ENCODE measurements around the gene RAPGEF1.

The RAPGEF1 gene

GRCh38 chr9:131676431-131676972, 63.4 kb downstream of the RAPGEF1 start:
- Histone ChIP-seq H3K27ac (replicated peaks) (no peak overlapping the region), H3K4me3 (replicated peaks; ENCODE audit: insufficient read depth, low read length) (no peak overlapping the region), H3K27me3 (ENCODE audit: insufficient read depth, poor library complexity, severe bottlenecking) (no peaks in the 10 kb centered on the region)
- no peak for DNase-seq (ENCODE audit: low read depth in 1 of 2, low spot score in 1 of 2)
- TF ChIP-seq, protein P1, sequence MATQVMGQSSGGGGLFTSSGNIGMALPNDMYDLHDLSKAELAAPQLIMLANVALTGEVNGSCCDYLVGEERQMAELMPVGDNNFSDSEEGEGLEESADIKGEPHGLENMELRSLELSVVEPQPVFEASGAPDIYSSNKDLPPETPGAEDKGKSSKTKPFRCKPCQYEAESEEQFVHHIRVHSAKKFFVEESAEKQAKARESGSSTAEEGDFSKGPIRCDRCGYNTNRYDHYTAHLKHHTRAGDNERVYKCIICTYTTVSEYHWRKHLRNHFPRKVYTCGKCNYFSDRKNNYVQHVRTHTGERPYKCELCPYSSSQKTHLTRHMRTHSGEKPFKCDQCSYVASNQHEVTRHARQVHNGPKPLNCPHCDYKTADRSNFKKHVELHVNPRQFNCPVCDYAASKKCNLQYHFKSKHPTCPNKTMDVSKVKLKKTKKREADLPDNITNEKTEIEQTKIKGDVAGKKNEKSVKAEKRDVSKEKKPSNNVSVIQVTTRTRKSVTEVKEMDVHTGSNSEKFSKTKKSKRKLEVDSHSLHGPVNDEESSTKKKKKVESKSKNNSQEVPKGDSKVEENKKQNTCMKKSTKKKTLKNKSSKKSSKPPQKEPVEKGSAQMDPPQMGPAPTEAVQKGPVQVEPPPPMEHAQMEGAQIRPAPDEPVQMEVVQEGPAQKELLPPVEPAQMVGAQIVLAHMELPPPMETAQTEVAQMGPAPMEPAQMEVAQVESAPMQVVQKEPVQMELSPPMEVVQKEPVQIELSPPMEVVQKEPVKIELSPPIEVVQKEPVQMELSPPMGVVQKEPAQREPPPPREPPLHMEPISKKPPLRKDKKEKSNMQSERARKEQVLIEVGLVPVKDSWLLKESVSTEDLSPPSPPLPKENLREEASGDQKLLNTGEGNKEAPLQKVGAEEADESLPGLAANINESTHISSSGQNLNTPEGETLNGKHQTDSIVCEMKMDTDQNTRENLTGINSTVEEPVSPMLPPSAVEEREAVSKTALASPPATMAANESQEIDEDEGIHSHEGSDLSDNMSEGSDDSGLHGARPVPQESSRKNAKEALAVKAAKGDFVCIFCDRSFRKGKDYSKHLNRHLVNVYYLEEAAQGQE (IDR thresholded peaks at IDR 0.05; ENCODE audit: insufficient replicate concordance, low read depth), result no peak
- TF ChIP-seq POLR2AphosphoS5 (IDR thresholded peaks at IDR 0.05; ENCODE audit: low read depth), result no peak
- TF ChIP-seq SPI1 (IDR thresholded peaks at IDR 0.05; ENCODE audit: borderline replicate concordance, low read depth), result no peak
- TF ChIP-seq, protein P2, sequence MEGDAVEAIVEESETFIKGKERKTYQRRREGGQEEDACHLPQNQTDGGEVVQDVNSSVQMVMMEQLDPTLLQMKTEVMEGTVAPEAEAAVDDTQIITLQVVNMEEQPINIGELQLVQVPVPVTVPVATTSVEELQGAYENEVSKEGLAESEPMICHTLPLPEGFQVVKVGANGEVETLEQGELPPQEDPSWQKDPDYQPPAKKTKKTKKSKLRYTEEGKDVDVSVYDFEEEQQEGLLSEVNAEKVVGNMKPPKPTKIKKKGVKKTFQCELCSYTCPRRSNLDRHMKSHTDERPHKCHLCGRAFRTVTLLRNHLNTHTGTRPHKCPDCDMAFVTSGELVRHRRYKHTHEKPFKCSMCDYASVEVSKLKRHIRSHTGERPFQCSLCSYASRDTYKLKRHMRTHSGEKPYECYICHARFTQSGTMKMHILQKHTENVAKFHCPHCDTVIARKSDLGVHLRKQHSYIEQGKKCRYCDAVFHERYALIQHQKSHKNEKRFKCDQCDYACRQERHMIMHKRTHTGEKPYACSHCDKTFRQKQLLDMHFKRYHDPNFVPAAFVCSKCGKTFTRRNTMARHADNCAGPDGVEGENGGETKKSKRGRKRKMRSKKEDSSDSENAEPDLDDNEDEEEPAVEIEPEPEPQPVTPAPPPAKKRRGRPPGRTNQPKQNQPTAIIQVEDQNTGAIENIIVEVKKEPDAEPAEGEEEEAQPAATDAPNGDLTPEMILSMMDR (IDR thresholded peaks at IDR 0.05; ENCODE audit: insufficient read depth, low read length), result no peak
- TF ChIP-seq GABPA (IDR thresholded peaks at IDR 0.05; ENCODE audit: low read depth), result no peak

DNA sequence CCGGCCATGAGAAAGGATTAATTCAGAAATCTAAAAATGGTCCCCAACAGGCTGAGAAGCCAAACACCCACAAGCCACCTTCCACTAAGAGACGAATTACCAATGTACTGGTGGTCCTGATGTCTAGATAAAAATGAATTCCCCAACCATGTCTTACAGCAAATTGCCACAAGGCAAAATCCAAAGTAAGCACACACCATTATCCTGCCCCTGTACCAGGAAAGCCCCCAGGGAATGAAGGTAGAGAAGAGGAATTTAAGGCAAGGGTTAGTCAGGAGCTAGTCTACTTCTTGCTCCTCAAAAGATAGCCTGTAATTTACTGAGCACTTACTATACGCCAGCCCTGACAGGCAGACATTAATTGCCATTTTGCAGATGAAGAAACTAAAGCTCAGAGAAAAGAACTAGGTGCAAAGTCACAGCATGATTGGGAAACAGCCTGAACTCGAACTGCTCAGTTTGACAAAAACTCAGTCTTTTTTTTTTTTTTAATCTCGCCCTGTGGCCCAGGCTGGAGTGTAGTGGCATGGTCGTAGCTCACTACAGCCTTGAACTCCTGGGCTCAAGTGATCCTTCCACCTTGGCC, 64.3 kb downstream of the RAPGEF1 start:
- TF ChIP-seq, protein P1 (IDR thresholded peaks at IDR 0.05; ENCODE audit: insufficient replicate concordance, low read depth), result no peak
- TF ChIP-seq GABPA (IDR thresholded peaks at IDR 0.05; ENCODE audit: low read depth), result no peak
- TF ChIP-seq POLR2AphosphoS5 (IDR thresholded peaks at IDR 0.05; ENCODE audit: low read depth), result no peak
- TF ChIP-seq SPI1 (IDR thresholded peaks at IDR 0.05; ENCODE audit: borderline replicate concordance, low read depth), result no peak
- TF ChIP-seq, protein P2 (IDR thresholded peaks at IDR 0.05; ENCODE audit: insufficient read depth, low read length), result no peak
- Histone ChIP-seq H3K27me3 (ENCODE audit: insufficient read depth, poor library complexity, severe bottlenecking) (no peaks in the 10 kb centered on the region), H3K4me3 (replicated peaks; ENCODE audit: insufficient read depth, low read length) (no peak overlapping the region), H3K27ac (replicated peaks) (no peak overlapping the region)
- no peak for DNase-seq (ENCODE audit: low read depth in 1 of 2, low spot score in 1 of 2)

DNA sequence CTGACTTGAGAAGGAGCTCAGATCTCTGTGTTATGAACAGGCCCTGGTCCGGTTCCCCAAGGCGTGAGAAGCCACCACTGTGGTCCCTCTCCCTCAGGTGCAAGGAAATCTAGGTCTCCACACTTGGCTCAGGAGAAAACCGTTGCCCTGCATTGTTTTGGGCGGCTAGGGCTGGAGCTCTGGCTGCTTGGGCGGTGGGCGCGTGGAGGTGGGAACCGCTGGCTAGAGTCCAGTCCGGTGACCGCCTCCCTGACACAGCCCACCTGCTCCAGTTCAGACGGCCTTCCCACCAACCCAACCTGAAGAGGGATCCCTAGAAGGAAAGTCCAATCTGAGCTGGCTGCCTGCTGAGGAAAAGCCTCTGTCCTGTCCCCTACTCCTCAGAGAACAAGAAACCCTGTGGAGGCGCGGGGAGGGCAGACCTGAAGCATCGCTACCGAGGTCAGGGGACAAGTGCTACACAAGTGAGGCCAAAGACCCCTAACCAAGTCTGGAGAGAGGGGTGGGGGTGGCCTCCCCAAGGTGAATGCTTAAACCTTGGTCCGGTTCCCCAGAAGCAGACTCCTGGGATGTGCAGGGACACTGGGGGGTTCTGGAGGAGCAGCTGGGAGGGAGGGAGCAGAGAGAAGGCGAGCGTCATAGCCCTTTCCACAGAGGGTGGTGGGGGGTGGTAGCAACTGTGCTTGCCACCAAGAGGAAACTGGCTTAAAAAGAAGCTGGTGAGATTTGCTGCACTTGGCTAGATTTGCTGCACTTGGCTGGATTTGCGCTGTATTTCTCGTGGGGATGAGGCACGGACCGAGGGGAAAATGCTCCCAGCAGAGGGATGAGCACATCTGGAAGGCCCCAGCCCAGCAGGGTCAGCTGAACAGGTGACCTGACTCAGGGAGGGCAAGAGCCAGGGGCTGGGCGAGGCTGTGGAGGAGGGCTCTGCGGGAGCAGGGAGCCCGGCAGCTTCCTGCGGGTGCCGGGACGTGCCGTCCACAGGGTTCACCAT, 65.2 kb downstream of the RAPGEF1 start:
- no peak for DNase-seq (ENCODE audit: low read depth in 1 of 2, low spot score in 1 of 2)
- TF ChIP-seq, protein P2 (IDR thresholded peaks at IDR 0.05; ENCODE audit: insufficient read depth, low read length), result no peak
- TF ChIP-seq POLR2AphosphoS5 (IDR thresholded peaks at IDR 0.05; ENCODE audit: low read depth) (no peak), GABPA (IDR thresholded peaks at IDR 0.05; ENCODE audit: low read depth) (no peak), SPI1 (IDR thresholded peaks at IDR 0.05; ENCODE audit: borderline replicate concordance, low read depth) (no peak)
- TF ChIP-seq, protein P1 (IDR thresholded peaks at IDR 0.05; ENCODE audit: insufficient replicate concordance, low read depth), result no peak
- Histone ChIP-seq H3K27ac (replicated peaks) (no peak overlapping the region), H3K27me3 (ENCODE audit: insufficient read depth, poor library complexity, severe bottlenecking) (no peaks in the 10 kb centered on the region), H3K4me3 (replicated peaks; ENCODE audit: insufficient read depth, low read length) (no peak overlapping the region)
